ENCODE data around the gene UVRAG.
A peak's percentile ranks its signal among the peaks of the same experiment; 100 is the strongest.
"Not testable (repeated sequence)": the region's sequence is repeated elsewhere in the genome, so short reads cannot be mapped to it uniquely, and the experiment has no call there.

UVRAG gene

DNA sequence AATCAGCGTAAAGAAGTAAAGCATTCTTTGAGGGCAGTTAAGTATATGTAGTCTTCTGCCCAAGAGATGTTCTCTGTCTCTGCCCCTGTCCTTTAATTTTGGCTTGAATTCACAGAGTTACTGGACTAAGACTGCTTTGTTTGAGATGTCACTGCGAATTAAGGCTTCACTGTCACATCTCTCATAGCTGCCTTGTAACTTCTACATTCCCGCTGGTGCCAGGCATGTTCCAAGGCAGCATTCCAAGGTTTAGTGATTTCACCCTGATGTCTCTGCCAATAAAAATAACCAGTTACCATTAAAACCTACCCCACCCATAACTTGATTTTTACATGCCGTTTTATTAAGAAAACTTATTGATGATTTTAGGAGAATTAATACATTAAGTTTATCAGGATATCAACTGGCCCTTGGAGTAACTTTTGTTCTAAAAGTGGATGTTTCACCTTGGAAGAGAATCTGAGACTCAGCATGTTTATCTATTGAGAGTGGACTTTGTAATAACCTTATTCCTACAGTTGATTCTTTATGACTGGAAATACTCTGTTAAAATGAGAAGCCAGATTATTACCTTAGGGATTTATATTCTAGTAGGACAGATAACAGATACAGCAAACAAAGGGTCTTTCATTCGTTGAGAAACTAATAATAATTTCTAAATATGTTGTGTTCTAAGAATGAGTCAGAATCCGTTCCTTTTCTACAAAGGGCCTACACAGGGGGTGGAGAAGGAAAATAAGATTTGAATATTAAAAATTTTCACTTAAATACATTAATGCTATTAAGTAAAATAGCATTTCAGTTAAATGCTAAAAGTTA is 110.2 kb downstream of the UVRAG start:
- DNase-seq (ENCODE audit: low spot score): peak; percentile 53

DNA sequence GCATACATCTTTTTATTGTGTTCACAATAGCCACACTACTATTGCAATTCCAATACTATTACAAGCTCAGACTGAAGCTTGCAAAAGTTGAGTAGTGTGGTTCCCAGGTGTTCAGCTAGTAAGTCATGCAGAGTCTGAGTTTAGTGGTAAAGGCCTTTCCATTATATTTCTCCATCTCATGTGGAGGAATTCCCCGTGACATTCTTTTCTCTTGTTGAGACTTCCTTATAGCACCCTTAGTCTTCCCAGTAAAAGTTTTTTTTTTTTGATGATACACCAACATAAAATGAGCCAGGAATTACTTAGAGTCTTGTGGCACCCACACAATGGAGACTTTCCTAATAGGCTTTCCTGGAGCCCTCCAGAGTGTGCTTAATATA is 110.8 kb downstream of the UVRAG start:
- DNase-seq (ENCODE audit: low spot score): no peak

DNA sequence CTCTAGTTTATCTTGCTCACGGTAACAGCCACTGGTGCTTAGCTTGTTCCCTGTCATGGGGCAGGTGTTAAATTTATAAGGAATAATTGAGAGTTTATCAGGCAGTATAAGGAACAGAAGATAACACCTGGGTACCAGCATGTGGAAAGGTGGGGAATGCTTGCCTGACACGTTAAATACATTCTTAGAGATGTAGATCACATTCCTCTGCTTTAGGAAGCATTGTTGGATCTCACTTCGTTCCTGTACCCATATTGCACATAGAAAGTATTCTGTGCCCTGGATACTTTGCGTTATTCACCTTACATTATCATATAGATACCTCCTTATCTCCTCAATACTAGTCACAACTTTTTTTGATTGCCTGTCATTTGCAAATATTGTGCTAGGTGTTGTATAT is 114.7 kb downstream of the UVRAG start:
- no peak for DNase-seq (ENCODE audit: low spot score)

DNA sequence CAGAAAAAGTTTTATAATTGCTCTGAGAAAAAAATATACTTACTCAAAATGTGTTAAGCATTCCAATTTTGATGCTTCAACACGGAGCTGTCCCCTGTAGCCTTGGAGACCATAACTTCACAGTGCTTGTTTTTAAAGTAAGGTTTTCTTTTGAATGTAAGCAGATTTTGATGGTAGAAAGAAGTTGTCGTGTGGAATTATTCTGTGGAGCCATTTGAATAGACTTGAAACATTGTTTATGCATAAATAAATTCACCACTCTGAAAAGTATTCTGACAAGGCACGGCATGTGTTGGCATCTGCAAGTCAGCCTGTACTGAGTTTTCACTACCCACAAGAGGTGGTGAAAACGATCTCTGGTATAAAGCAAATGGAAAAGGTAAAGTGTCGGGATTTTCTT is 115.5 kb downstream of the UVRAG start:
- no peak for DNase-seq (ENCODE audit: low spot score)

DNA sequence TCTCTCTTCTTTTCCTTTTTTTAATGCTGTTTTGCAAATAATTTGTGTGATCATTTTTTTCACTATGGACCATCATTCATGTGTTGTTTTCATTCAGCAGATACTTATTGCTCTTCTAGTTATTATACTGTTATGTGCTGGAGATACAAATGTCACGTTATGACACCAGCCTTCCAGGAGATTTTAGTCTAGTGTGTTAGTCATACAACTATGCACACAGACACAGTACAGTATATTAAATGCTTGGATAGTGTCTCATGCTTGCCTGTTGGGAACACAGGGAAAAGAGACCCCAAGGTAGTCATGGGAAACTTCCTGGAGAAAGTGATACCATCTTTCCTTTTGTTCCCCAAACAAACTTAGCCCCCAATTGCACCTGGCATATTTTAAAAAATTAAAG is 116.1 kb downstream of the UVRAG start:
- peak; percentile 31 for DNase-seq (ENCODE audit: low spot score)

DNA sequence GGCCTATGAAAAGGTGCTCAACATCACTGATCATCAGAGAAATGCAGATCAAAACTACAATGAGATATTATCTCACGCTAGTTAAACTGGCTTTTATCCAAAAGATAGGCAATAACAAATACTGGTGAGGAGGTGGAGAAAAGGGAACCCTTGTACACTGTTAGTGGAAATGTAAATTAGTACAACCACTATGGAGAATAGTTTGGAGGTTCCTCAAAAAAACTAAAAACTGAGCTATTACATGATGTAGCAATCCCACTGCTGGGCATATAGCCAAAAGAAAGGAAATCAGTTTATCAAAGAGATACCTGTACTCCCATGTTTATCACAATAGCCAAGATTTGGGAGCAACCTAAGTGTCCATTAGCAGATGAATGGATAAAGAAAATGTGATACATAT is 118.7 kb downstream of the UVRAG start:
- not testable (repeated sequence) for DNase-seq (ENCODE audit: low spot score)

DNA sequence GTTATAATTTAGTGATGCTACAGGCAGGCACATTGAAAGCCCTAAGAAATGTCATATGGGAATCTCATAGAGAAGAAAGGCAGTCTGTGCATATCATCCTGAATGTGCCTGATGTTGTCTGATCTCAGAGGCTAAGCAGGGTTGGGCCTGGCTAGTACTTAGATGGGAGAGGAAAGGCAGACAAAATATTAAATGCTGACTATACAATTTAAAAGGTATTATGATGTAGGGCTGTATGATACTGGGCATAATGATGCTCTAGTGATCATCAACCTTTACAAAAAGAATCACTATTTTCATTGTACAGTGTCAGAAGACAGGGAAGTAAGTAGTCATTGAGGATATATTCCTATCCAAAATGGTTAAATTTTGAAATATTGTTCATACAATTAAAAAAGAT is 119.8 kb downstream of the UVRAG start:
- DNase-seq (ENCODE audit: low spot score): no peak

DNA sequence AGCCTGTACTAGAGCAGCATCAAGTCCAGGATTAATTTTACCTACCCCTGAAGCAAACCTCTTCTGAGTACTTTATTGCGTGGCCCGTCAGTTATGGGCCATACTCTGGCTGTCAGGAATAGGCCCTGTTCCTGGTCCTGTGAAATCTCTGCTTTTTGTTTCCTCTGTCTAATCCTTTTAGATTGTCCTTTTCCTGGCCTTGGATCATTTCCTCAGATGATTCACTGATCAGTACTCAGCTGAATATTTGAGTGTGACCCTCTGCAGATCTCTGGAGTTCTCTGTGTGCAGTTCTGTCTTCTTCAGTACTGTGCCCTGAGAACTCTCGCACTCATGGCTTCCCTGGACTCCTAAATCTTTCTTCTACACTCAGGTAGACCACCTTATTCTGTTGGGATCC is 123.5 kb downstream of the UVRAG start:
- DNase-seq (ENCODE audit: low spot score): peak; percentile 49

DNA sequence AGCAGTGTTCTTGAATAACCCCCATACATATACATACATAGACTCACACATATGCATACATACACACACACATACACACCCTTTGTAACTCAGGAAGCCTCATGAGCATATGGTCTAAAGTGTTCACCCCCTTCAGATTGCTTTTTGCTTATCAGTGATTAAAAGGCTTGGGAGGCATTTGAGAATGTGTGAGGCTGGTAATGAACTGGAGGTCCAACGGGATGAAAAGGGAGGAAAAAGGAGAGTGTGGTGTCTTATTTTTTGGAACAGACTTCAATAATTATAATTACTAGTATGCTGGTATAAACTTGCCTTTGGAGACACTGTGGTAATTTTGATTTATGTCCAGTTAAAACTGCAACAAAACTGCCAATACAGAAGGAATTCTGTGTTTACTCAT is 124.5 kb downstream of the UVRAG start:
- no peak for DNase-seq (ENCODE audit: low spot score)

DNA sequence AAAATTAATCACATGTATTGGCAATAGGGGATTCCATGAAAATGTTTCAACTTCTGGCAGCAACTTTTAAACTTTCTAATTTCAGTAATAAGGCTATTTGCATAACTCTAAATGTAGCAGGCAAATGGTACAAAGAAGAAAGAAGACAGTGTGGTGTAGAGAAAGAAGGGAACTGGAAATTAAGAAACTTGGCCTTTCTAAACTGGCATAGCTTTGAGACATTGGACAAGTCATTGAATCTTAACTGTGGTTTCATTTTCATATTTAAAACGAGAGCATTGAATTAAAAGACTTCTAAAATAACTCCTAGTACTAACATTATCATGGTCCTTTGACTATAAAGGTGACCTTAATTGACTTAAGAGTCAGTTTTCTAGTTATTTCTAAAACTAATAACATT is 125.0 kb downstream of the UVRAG start:
- no peak for DNase-seq (ENCODE audit: low spot score)

DNA sequence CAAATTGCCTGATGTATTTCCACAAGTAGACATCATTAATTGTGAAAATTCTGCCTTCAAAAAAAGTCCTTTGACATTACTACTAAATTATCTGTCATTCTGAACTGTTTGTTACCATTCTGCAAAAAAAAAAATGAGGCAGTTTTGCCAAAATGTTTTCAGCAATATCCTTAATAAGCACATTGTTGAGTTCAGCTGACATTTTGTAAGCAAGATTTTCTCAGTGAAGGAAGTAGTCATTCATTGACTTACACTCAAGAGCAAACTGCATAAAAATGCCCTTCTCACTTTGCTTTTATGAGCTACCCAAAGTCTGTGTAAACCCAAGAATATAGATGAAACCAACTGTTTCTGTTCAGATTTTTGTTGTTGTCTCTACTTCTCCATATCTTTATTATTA is 125.9 kb downstream of the UVRAG start:
- no peak for DNase-seq (ENCODE audit: low spot score)

DNA sequence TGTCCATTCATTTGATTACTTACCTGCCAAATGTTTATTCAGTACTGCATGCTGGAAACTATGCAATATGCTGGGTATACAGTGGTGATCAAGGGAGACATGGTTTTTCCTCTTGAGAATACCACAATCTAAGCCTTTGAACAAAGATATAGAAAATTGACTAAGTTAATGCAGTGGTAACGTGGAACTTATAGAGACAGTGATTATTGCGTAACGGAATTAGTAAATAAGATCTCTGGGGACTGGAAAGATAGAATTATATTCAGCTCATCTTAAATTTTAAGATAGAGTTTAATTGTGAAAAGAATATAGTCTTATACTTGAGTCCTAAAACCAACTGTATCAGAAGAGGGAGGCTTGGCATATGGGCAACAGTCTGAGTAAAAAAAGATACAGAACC is 129.5 kb downstream of the UVRAG start:
- no peak for DNase-seq (ENCODE audit: low spot score)

DNA sequence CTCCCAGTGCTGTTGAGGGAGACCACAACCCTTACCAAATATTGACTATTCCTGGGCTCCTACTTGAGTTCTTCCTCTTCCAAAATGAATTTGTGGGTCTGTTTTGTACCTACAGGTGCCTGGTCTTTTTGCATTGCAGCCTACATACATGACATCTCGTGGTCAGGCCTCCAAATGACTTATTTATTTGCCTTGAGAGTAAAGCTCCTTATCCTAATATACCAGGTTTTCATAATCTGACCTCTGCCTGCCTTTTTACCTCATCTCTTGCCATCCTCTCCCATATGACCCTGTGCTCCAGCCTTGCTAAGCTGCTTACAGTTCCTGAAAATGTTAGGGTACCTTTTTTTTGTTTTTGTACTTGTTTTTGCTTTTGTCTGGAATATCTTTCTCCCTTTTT is 130.4 kb downstream of the UVRAG start:
- DNase-seq (ENCODE audit: low spot score): no peak

DNA sequence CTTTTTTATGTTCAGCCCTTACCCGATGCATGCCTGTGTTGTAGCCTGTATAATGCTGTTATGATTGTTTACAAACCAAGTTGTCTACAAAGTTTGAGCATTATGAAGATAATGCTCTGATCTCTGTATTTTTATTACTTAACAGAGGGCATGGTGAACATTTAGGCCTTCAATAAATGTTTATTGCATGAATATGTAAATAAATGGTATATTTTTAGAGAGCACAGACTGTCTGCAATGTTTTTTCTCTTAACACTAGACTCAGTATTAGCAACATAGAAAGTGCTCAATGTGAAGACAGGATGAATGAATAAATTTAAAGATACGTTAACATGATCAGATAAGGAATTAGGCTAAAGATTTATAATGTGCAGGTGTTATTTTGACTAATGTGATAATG is 130.9 kb downstream of the UVRAG start:
- no peak for DNase-seq (ENCODE audit: low spot score)

DNA sequence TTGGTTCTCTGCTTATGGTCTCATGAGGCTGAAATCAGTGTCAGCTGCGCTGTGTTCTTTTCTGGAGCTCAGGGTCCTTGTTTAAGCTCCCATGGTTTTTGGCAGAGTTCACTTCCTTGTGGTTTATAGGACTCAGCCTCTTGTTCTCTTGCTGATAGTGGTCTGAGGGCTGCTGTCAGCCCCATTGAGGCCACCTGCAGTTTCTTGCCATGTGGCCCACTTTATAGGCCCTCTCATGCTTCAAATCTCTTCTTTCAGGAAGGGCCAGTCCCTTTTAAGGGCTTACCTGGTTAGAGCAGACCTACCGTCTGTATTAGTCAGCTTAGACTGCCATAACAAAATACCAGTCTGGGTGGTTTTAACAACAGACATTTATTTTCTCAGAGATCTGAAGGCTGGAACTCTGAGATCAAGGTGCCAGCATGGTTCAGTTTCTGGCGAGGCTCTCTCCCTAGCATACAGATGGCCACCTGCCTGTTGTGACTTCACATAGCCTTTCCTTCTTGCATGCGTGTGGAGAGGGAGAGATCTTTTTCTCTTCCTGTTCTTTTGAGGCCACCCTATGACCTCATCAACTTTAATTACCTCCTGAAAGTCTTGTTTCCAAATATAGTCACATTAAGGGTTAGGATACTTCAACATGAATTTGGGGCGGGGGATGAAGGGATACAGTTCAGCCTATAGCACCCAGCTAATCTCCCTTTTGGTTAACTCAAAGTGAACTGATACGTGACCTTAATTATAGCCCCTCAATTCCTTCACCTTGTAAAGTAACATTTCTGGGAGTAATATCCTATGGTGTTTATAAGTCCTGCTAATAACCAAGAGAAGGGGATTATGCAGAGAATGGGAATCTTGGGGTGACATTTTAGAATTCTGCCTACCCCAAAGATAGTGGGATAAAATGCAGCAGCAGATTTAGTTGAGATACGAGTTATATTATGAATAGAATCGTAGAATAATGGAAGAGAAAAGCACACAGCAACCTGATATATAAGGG is 131.8 kb downstream of the UVRAG start:
- no peak for DNase-seq (ENCODE audit: low spot score)

DNA sequence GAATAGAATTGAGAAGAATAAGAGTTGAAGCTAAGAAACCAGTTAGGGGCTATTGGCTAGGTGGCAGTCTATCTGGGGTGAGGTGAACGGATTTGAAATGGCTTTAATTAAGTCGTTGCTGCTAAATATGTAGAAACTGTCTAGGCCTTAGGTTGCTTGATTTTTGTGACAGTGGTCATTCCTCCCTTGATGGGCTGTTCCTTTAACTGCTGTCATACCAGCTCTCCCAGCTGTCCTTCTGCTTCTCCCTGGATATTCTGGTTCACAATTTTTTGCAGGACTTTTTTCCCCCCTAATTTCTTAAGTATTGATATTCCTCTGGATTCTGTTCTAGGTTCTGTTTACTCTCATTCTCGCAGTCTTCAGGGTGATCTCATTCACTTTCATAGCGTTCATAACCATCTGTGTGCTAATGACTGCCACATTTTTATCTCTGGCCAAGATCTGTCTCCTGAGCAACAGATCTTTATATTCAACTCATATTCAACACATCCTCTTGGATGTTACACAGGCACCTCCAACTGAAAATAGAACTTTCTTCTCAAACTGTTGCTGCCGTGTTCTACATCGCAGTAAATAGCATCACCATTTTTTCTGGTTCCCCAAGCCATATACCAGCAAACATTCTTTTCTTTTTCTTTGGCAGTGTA is 134.1 kb downstream of the UVRAG start:
- DNase-seq (ENCODE audit: low spot score): peak; percentile 49

DNA sequence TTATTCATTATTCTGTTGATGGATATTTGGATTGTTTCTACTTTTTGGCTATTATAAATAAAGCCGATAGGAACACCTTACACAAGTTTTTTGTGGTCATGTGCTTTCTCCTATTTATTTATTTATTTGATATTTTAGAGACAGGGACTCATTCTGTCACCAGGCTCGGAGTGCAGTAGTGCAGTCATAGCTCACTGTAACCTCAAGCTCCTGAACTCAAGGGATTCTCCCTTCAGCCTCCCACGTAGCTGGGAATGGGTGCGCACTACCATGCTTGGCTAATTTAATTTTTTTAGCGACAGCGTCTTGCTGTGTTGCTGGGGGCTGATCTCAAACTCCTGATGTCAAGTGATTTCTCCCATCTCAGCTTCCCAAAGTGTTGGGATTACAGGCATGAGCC is 135.1 kb downstream of the UVRAG start:
- no peak for DNase-seq (ENCODE audit: low spot score)

DNA sequence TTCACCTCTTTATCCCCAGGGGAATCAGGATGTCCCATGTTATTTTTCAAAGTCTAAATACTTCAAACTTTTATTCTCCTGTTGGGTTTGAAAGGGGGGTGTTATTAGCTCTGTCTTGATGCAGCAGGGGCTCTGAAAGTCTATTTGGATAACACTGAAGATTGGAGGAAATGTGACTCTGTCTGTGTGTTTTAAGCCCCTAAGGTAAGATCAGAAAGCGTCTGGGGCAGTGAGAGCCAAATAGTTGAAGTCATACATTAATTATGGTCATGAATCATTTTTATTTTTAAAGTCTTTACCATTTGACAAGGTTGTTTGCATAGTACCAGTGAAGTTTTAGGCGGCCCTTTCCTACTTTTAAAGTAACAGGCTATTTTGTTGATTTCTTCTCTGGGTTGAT is 139.0 kb downstream of the UVRAG start:
- no peak for DNase-seq (ENCODE audit: low spot score)

DNA sequence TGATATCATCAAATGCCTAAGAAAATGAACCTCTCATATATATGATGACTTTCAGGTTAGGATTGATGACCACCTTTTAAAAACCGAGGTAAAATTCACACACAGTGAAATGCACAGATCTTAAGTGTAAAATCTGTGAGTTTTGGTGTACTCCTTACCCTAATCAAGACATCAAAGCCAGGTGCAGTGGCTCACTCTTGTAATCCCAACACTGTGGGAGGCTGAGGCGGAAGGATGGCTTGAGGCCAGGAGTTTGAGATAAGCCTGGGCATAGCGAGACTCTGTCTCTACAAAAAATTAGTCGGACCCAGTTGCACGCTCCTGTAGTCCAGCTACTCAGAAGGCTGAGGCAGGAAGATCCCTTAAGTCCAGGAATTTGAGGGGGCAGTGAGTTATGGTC is 140.4 kb downstream of the UVRAG start:
- no peak for DNase-seq (ENCODE audit: low spot score)

DNA sequence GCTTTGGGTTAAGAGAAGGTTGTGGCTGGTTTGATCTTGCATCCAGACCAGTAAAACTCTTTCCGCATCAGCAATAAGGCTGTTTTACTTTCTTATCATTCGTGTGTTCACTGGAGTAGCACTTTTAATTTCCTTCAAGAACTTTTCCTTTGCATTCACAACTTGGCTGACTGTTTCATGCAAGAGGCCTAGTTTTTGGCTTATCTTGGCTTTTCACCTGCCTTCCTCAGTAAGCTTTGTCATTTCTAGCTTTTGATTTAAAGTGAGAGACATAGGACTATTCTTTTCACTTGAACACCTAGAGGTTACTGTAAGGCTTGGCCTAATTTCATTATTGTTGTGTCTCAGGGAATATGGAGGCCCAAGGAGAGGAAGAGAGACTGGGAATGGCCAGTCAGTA is 144.5 kb downstream of the UVRAG start:
- DNase-seq (ENCODE audit: low spot score): no peak

DNA sequence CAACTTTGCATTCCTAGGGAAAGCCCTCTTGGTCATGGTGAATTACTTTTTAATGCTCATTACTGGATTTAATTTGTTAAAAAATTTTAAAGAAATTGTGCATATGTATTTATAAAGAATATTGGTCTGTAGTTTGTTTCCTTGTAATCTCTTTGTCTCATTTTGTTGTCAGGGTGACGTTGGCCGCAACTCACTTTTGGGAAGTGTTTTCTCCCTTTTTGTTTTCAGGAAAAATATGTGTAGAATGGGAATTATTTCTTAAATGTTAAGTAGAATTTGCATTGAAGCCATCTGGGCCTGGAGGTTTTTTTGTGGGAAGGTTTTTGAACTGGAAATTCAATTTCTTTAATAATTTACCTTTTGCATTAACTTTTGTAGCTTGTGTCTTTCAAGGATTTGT is 149.1 kb downstream of the UVRAG start:
- no peak for DNase-seq (ENCODE audit: low spot score)

DNA sequence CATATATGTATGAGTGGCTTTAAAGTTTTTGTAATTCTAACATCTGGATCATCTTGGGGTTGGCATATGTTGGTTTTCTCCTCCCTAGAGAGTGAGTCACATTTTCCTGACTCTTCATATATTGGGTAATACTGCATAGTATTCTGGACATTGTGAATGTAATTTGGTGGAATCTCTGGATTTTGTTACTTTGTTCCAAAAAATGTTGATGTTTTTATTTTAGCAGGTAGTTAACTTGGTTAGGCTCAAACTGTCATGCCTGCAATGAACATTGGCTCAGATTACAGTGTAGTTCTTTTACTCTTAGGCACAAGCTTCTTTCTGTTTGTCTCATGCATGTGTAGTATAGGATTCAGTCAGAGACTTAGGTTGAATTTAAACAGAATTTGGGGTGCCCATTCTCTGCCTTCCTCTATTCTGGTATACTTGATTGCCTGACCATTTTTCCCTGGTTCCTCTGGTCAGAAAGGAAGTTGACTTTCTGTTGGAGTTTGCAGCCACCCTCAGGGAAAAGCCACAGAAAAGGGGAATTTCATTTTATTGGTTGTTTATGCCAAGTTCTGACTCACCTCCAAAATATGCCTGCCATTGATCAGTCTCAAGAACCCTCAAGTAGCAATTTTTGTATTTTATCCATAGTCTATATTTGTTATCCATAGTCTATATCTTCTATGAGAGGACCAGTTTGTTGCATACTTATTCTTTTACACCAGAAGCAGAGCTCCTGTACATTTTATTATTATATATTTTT is 151.7 kb downstream of the UVRAG start:
- DNase-seq (ENCODE audit: low spot score): peak; percentile 72

Measured in AG08395 (cell line).